Mucosa of gallbladder (tissue), 1 donor: ENCODE data around the gene THRB. TPM values are rescaled to one million over a fixed set of nuclear protein-coding genes. Genes with fewer than 3 reads are reported as not detected.

ENCODE experiments used
- DNase-seq: peaks from one replicate; pipeline ENCODE4 v3.0.0-alpha.2; 2020; ENCODE audit warnings: low spot score
- total RNA-seq: library from RNA; stranded (reverse); gene quantifications from one replicate; pipeline ENCODE4 v1.2.1, GENCODE V29; 2021
- donor health status: DM: no; HTN: no; CAD: no.

THRB gene
- total RNA-seq, 1 donor from 2014 or later = 7.1 TPM

DNA sequence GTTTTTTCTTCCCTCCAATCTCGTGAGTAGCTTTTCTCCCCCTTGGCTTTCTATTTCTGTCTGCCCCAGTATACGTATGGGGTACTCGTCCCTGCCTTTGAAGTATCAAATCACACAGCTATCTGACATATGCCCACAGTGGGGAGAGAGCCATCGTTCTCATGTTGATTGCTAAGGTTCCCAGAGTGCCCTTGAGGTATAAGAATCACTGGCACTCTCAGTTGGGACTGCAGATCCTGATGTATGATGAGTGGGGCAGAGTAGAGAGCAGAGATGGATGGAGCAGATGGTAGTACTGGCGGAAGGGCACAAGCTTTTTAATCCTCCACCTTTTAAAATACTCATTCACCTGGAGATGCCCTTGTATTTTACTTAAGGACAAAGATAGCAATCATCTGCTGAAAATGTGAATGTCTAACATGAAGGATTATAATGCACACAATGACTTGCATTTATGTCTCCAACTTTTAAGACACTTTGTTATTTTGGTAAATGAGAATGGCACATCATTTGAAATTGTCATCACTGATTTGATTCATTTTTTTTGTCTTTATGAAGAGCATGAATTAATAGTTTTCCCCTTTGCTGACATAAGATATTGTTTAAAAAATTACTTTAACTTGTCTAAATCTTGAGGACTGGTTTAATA, 310.0 kb downstream of the THRB start:
- no peak for DNase-seq

DNA sequence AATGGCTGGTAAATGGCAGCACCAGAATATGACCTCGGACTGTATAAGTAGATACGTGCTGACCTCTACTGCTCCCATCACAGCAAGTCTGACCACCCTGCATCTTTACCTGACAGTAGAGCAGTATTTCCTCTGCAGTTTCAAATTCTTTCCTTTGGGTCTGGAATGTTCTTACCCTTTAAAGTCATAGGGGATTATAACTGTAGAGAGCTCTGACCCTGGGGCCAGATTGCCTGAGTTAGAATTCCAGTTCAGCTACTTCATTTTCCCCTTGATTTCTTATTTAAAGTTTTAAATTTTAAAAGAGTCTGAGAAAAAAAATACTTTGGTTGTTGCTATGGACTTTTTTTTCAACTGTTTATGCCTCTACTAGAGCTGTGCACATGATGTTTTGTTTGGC, 311.9 kb downstream of the THRB start:
- DNase-seq = no peak

DNA sequence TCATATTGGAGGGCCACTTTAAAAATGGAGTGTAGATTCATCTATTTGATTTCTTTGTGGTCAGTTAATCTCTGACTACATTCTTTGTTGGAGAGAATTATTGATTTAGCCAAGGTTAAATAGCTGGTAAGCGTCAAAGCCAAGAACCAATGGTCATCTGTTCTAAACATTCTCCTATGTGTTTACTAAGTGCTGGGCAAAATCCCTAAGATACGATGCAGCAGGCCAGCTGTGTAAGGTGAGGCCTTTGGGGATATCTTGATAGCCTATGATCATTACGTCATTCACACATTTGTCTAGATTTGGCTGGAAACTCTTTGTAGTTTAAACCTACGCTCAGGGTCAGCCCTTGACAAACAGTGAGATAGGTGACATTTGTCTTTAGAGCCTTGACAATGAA, 313.4 kb downstream of the THRB start:
- peak; percentile 16 for DNase-seq

DNA sequence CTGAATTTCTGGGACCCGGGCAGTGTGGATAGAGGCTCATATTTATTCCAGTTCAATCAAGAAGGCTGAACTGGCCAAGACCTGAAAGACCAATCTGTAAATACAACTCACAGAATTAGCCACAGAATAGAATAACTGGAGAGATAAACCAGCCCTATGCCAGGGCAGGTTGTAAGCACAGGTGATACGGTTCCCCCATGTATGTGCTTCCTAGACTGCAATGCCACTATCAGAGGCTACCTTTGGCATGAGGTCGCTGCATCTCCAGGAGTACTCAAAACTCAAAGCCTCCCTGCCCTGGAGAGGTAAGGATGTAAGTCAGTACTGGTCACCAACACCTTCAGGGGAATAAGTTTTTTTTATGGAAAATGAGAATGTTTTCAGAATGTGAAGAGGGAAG, 314.0 kb downstream of the THRB start:
- DNase-seq = no peak

DNA sequence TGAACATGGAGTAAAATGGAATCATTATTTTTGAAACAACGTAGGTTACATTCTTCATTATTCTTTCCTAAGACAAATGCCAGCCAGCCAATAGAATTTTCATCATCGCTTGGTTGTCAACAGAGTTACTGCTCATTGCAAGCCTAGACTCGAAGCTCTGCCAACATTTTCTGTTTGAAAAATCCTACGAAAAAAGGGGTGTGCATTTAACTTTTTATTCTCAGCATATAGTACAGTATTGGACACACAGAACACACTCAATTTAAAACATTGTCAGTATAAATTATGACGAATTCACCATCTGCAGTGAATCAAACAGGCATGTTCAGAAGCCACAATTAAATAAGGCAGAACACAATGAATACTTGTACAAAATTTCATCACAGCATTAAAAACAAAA, 317.4 kb downstream of the THRB start:
- no peak for DNase-seq

DNA sequence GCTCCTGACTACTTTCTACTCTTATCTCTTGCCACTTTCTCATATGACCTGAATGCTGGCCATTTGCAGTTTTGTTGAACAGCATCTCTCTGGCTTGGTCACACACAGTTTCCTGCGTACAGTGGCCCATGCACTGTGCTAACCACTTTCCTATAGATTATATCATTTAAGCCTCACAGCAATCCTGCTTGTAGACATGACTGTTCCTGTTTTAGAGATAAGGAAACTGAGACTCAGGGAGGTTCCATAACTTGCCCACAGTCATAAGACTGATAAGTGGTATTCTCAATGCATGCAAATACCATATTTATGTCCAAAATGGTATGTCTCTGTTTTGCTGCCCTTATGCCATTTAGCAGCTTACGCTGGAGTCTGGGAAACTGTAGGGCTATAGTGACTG, 320.0 kb downstream of the THRB start:
- DNase-seq = no peak

DNA sequence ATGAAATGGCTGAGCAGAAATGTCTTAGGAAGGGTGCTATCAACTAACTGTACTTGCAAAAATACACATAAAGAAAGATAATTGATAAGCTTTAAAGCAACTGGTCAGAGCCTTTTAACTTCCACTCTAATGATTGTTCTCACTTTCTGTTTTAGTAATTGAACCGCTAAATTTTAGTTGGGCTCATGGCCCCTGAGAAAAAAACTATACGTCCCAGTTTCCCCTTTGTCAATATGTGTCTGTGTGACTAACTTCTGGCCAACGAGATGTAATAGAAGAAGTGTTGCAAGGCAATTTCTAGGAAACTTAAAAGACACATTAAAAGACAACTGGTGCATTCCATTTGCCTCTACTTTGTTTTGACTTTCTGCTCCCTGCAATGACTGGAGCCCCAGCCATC, 325.7 kb downstream of the THRB start:
- no peak for DNase-seq

DNA sequence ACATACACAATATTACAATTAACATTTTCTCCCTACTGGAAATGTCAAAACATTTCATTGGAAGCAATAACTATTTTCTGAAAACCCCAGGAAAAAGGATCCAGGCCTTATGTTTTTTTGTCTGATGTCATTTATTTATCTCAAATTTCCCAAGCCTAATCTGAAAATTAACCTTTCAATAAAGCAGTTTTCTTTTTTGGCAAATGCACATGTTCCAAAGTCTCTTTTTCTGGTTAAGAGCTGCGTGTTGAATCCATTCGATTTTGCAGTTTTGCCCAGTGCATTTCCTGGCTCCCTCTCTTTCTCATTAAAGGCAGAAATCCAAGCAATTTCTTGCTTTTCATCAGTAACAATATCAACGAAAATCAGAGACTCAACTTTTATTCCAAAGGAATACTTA, 327.2 kb downstream of the THRB start:
- DNase-seq = no peak

DNA sequence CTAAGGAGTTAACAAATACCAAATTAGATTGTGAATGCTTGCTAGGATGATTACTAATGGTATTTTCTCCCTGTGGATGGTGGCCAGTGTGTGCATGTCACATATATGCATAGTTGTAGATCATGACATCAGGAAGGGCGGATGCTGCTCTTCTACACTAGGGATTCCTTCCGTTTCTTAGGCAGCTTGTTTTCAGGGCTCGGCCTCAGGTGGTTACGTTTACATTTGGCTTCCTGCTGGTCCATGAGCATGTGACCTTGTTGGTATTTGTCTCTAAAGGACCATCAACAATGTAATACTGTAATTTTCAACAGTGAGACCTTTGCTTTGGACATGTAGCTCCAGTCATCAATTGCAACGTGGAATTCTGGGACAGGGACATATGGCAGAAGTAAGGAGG, 328.1 kb downstream of the THRB start:
- DNase-seq = no peak

DNA sequence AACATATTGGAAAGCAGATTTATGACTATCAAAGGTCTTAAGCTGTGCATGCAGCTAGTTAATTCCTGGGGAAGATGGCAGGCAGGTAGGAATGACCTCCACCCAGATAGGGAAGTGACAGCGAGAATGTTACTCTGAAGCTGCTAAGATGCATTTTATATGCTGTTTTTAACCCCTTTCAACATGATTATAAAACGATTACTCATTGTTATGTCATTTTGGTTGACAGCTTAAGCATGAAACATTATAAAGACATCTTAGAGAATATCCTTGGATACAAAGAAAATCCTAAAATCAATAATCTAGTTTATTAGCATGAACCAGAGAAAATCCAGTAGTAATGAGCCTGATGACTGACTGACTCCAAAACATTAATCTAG, 329.1 kb downstream of the THRB start:
- no peak for DNase-seq

DNA sequence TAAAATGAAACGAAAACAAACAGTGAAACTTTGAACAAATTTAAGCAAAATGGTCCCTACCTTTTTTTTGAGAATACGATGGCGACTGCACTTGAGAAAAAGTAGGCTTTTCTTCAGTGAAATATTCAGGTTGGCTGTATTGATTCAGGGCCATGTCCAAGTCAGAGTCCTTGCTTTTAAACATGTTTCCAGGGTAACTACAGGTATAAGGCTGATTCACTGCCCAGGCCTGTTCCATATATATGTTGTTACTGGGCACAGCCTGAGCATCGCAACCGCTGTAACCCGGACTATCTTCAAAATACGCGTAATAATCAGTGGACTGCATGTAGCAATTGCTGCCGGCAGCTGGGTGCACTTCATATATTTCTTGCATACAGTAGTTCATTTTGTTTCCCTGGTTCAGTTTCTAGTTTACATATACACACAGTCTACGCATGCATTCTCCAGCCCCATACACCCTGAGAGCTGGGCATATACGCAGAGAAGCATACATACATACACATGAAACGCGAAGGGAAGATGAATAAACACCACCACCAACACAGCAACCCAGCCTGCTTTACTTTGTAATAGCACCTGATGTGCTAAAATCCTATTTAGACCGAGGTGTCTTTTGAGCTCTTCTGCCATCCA, 329.6 kb downstream of the THRB start:
- no peak for DNase-seq

DNA sequence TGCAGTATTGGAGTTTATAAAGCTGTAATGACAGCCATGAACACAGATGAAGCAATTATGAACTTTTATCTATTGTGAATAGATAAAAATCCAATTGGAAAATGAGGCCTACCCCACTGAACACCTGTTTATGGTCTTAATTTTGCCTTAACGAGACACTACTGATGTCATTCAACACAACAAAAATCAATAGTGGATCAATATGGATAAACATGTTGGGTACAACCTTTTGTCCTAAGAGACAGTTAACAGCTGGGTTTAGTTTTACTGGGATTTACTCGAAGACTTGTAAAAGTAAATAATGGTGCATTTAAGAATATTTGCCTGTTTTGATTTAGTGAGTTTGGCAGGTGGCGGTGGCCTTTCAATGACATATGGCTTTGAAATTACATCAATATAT, 331.7 kb downstream of the THRB start:
- no peak for DNase-seq

DNA sequence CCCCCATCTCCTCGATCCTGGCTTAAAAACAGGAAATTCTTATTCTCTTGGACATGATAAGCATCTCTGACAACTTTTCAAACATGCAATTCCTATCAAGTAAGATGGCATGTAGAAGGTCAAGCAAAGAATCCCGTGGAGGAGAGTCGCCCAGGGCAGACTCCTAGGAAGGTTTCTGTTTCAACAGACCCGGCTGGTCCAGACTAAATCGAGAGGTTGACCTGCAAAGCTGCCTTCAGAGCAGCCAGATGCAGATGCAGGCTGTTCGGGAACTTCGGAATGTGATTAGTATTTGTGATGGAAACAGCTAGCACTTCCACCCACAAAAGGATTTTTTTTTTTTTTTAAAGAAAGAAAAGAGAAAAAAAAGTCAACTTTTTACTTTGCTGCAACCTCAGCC, 332.8 kb downstream of the THRB start:
- no peak for DNase-seq

DNA sequence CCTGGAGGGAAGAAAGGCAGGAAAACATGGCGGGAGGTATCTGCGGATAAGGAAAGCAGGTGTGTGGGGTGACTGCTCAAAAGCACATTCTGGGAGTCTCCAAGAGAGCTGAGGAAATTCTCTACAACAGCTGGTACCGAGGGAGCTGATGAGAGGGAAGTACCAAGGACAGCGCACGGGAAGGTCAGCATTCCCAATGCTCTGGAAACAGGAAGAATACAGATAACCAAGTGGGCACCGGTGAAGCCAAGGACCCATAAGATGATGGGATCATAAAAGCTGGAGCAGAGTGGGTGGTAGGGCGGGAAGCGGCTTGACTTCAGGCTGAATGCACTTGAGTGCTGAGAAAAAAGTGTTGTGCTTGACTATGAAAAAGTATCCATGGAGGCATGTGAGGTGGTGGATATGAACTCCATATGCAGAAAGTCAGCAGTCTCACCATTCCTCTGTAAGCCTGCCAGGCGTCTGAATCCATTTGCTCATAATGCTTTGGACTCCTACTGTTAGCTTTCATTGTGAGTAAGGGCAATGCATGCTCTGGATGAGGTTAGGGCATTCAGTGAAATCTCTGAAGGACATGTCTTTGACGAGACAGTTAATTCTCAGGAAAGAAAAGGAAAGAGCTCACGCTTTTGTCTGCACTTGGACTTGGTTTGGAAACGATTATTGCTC, 334.1 kb downstream of the THRB start:
- DNase-seq = no peak

DNA sequence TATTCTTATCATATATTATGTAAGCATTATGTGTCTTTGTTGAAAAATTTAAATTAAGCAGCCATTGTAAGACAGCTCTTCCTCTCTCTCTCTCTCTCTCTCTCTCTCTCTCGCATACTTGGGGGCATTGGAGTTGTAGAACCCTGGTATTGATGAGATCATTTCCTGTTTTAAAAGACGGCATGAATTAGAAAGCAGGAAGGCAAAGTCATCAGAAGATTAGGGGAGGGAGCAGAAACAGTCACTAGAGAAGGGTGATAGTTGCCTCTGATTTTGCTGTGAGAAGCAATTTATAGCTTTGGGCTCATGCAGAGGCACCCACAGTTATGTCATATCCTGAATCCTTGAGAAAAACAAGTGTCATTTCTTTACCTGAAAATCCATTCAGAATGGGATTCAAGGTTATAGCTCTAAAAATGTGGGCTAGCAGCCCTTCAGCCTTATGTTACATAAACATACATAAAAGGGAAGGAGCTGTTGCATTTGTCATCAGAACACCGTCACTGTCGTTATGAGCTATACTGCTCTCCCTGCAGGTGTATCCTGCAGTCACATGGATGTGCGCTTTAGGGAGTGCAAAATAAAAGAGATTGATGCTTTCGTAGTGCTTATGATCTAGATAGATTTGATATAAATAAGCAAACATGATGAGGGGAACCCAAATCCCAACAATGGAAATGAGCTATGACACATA, 335.7 kb downstream of the THRB start:
- DNase-seq = no peak

DNA sequence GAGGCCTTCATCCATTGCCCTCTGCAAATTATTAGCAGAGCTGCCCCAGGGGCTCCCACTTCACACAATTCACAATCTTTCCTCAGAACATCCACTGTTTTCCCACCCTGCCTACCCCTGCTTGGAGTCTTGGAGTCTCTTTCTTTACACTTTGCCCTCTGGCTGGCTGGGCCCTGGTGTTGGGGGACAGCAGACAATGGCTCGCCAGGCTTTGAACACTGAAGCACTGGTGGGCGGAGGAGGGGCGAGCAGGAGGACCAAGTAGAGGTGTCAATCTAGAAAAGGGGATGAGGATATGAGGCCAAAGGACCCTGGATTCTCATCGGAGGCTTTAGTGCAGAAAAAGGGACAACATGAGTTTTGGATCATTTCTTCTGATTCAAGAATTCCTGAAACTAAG, 337.5 kb downstream of the THRB start:
- DNase-seq = no peak

DNA sequence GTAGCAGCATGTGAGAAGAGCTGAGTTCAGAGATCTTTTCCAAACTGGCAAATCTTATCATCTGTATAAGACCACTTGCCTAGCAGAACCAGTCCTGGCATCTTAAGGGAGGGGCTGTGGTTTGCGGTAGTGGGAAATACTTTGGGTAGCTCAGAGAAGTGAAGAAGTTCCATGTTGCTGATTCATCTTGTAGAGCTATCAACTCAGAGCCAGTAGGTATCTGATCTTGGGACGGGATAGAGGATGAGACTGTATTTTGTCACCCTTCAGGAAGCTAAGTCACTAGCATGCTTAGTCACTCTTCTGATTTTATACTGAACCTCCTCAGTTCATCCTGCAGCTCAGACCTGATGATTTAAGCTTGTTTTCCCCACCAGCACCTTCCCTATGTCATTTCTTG, 338.2 kb downstream of the THRB start:
- no peak for DNase-seq

DNA sequence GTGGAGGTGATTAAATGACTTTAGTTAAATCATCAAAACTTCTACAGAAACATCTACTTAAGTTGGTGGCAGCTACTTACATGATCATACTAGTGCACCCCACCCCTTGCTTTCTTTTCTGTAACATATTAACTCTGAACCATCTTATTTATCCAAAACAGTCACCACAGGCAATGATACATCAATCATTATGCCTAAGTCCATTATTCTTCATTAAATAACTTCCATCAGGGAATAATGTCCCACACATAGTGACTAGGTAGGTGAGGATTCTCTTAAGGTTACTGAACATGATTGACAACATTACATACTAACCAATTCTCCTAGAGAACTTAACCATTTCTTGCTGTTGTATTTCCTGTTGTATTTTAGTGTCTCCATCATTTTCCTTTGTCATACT, 339.4 kb downstream of the THRB start:
- DNase-seq = no peak

DNA sequence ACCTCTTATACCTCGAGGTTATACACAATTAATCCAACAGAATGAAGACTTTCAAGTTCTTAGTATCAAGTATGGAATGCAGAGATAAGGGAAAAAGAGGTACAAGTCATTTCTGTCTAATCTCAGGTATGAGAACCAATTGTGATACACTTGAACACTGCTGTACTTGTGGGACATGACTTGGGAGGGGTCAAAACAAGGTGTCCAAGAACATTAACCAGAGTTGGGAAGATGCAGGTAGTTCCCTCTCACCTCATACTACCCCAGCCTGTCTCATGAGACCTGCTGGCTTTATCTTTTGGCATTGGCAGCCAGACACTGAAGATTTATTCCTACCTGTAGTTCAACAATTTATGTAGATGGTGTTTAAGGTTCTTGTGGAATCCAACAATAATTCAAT, 339.9 kb downstream of the THRB start:
- DNase-seq = no peak

DNA sequence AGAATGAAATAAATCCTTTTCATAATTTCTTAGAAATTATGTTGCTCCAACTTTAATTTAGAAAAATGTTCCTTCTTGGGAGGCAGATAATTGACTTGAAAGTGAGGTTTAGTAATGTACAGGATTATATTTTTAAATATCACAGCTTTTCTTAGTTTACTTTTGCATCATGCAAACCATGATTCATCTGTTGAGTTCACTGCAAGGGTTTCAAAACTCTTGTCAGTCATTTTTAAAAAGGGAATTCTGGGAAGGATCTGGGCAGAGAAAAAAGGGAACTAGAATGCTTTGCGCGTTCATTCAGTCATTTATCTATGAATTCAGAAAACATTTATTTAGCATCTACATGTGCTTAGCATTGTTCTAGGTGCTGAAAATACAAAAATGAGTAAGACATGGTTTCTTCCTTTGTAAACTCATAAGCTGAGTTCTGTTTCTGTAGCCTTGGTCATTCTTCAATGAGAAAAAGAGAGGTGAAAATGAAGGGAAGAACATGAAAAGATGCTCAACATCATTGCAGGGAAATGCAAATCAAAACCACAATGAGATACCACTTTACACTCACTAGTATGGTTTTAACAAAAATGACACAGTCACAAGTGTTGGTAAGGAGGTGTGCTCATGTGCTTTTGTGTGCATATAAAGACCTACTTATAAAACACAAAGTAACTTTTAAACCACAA, 340.5 kb downstream of the THRB start:
- DNase-seq = no peak

DNA sequence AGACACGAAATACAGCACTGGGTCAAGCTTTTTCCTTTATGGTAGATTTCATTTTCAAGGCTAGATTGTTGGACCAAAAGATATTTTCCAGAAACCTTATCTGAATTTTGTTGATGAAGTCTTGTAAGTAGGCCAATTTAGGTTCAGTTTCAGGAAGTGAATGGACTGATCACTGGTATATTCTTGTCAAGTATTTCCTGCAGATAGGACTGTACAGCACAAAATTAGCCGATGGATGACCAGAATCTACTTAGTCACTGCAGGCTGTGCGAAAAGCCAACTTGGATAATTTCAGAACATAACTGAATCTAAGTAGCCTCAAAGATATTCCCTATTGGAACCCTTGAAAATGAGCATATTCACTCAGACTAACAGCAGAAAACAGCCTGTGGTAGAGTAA, 343.1 kb downstream of the THRB start:
- DNase-seq = no peak

DNA sequence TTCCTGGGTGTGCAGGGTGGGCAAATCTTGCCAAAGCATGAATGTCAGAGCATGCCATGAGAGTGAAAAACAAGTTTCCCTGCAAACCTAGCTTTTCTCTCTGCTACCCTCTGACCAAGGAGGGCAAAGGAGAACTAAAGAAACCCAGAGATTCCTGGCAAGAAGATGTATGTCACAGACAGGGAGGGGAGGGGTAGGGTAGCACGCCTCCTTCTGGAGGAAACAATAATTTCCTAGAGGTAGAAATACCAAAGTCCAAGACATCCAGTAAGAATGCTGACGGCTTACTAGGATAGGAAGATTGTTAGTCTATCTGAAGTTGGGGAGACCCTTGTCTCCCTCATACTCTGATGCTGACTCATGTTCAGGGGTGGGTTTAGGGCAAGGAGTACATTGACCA, 345.6 kb downstream of the THRB start:
- no peak for DNase-seq
